Measurements from ENCODE around the gene VTA1. TPM values are rescaled to one million over a fixed set of nuclear protein-coding genes. Genes with fewer than 3 reads are reported as not detected.

VTA1 gene
- polyA plus RNA-seq, 3 donors = 15.9 to 97.3 (median 74.8) TPM

DNA sequence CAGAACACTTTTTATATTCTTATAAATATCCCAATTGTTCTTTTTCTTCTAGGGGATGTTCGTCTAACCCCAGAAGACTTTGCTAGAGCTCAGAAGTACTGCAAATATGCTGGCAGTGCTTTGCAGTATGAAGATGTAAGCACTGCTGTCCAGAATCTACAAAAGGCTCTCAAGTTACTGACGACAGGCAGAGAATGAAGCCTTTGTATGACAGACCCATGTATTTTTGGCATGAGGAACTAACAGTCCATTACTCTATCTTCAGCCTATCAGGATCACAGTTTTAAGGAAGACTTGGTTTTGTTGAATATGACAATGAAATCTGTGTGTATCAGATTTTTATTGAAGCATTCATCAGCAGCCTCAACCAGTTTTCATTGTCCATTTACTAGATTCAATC lies 71.4 kb downstream of the VTA1 start:
- H3K9ac ChIP-seq (ENCODE audit: insufficient read depth, low read length, poor library complexity, severe bottlenecking) = no peak overlapping the region
- no peaks in the 10 kb centered on the region for H4K20me1 ChIP-seq (ENCODE audit: insufficient read depth, low read length)
- TF ChIP-seq, protein P1, sequence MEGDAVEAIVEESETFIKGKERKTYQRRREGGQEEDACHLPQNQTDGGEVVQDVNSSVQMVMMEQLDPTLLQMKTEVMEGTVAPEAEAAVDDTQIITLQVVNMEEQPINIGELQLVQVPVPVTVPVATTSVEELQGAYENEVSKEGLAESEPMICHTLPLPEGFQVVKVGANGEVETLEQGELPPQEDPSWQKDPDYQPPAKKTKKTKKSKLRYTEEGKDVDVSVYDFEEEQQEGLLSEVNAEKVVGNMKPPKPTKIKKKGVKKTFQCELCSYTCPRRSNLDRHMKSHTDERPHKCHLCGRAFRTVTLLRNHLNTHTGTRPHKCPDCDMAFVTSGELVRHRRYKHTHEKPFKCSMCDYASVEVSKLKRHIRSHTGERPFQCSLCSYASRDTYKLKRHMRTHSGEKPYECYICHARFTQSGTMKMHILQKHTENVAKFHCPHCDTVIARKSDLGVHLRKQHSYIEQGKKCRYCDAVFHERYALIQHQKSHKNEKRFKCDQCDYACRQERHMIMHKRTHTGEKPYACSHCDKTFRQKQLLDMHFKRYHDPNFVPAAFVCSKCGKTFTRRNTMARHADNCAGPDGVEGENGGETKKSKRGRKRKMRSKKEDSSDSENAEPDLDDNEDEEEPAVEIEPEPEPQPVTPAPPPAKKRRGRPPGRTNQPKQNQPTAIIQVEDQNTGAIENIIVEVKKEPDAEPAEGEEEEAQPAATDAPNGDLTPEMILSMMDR (IDR thresholded peaks at IDR 0.05) = no peak
- no peak overlapping the region for H3K27ac ChIP-seq (ENCODE audit: low read depth in 1 of 2, low read length in 2 of 2)
- Mint-ChIP-seq H3K36me3 (peaks cover 35 to 36% of the 10 kb centered on the region in 2 donors), H3K9me3 (peaks cover 0 to 2% (median under 1%) of the 10 kb centered on the region in 7 donors), H3K27ac (no peak overlapping the region), H3K27me3 (ENCODE audit: low read depth in 3 of 3) (no peaks in the 10 kb centered on the region), H3K4me3 (no peak overlapping the region), H3K4me1 (no peaks in the 10 kb centered on the region)
- peaks cover 27 to 48% of the 10 kb centered on the region in 2 donors for H3K36me3 ChIP-seq (replicated peaks in 1 of 2; ENCODE audit: control insufficient read depth in 1 of 2, insufficient read depth in 2 of 2, low read length in 2 of 2)
- H3K79me2 ChIP-seq (ENCODE audit: insufficient read depth, low read length) = no peaks in the 10 kb centered on the region
- peaks cover 2 to 3% of the 10 kb centered on the region in 2 donors for H3K9me3 ChIP-seq (replicated peaks in 1 of 2; ENCODE audit: control insufficient read depth in 1 of 2, insufficient read depth in 1 of 2, low read length in 2 of 2)
- H3K4me2 ChIP-seq (replicated peaks; ENCODE audit: extremely low read depth, low read length, poor library complexity, severe bottlenecking) = no peak overlapping the region
- intact Hi-C loops (cut with micrococcal nuclease) = no loop called here
- no peaks in the 10 kb centered on the region for H3K4me1 ChIP-seq (ENCODE audit: control insufficient read depth in 1 of 2, insufficient read depth in 2 of 2, low read length in 2 of 2)
- H2AFZ ChIP-seq (ENCODE audit: insufficient read depth, low read depth, low read length, poor library complexity, severe bottlenecking) = no peak overlapping the region
- WGBS (ENCODE audit: insufficient coverage) = no CpG with 5 or more reads among the region's 2 CpGs
- no peaks in the 10 kb centered on the region for H3K27me3 ChIP-seq (ENCODE audit: control insufficient read depth in 2 of 2, insufficient read depth in 2 of 2, low read length in 2 of 2)
- no peak overlapping the region for H3K4me3 ChIP-seq (replicated peaks in 1 of 3; ENCODE audit: low read depth in 2 of 3, low read length in 3 of 3)
- DNase-seq = no peak

GRCh38 chr6:142222022-142222421 lies 75.0 kb downstream of the VTA1 start:
- no peak overlapping the region for H3K4me3 Mint-ChIP-seq
- H3K27ac ChIP-seq (ENCODE audit: low read depth in 1 of 2, low read length in 2 of 2) = no peak overlapping the region
- H3K4me2 ChIP-seq (replicated peaks; ENCODE audit: extremely low read depth, low read length, poor library complexity, severe bottlenecking) = no peak overlapping the region
- no peak for DNase-seq
- H3K9me3 Mint-ChIP-seq = no peaks in the 10 kb centered on the region
- no peaks in the 10 kb centered on the region for H3K9me3 ChIP-seq (replicated peaks in 1 of 2; ENCODE audit: control insufficient read depth in 1 of 2, insufficient read depth in 1 of 2, low read length in 2 of 2)
- TF ChIP-seq, protein P1 (IDR thresholded peaks at IDR 0.05) = no peak
- peaks cover 19 to 29% of the 10 kb centered on the region in 2 donors for H3K36me3 ChIP-seq (replicated peaks in 1 of 2; ENCODE audit: control insufficient read depth in 1 of 2, insufficient read depth in 2 of 2, low read length in 2 of 2)
- intact Hi-C loops (cut with micrococcal nuclease) = no loop called here
- no peaks in the 10 kb centered on the region for H3K27me3 Mint-ChIP-seq (ENCODE audit: low read depth in 3 of 3)
- no peaks in the 10 kb centered on the region for H3K4me1 Mint-ChIP-seq
- no peak overlapping the region for H3K27ac Mint-ChIP-seq
- no peaks in the 10 kb centered on the region for H3K4me1 ChIP-seq (ENCODE audit: control insufficient read depth in 1 of 2, insufficient read depth in 2 of 2, low read length in 2 of 2)
- no peak overlapping the region for H3K9ac ChIP-seq (ENCODE audit: insufficient read depth, low read length, poor library complexity, severe bottlenecking)
- no peak overlapping the region for H2AFZ ChIP-seq (ENCODE audit: insufficient read depth, low read depth, low read length, poor library complexity, severe bottlenecking)
- H3K79me2 ChIP-seq (ENCODE audit: insufficient read depth, low read length) = no peaks in the 10 kb centered on the region
- H3K36me3 Mint-ChIP-seq = peaks cover 24% of the 10 kb centered on the region in 2 donors
- no peaks in the 10 kb centered on the region for H3K27me3 ChIP-seq (ENCODE audit: control insufficient read depth in 2 of 2, insufficient read depth in 2 of 2, low read length in 2 of 2)
- no peaks in the 10 kb centered on the region for H4K20me1 ChIP-seq (ENCODE audit: insufficient read depth, low read length)
- no peak overlapping the region for H3K4me3 ChIP-seq (replicated peaks in 1 of 3; ENCODE audit: low read depth in 2 of 3, low read length in 3 of 3)
- WGBS (ENCODE audit: insufficient coverage) = 100% methylated on average over 4 of the region's 6 CpGs
